Measurements from ENCODE around the gene C1orf35.

The C1orf35 gene

GRCh38 chr1:228102791-228103620 is at the start of gene C1orf35:
C1orf35 (minus strand) TSS chr1:228103325; CDS start chr1:228103227, 98 bp downstream.
- in situ Hi-C loops (cut with MboI; ENCODE audit: low sequenced_read_pairs): no loop called here

- in situ Hi-C loops (cut with MboI; ENCODE audit: low sequenced_read_pairs): no loop called here
Measured at GRCh38 chr1:228152918-228153258, 49.8 kb upstream of the C1orf35 start.

- in situ Hi-C loops (cut with MboI; ENCODE audit: low sequenced_read_pairs): no loop called here
Measured at GRCh38 chr1:228152097-228152917, 49.2 kb upstream of the C1orf35 start.

- in situ Hi-C loops (cut with MboI; ENCODE audit: low sequenced_read_pairs): no loop called here
Measured at GRCh38 chr1:228151180-228151925, 48.2 kb upstream of the C1orf35 start.

GRCh38 chr1:228150461-228151179 is 47.5 kb upstream of the C1orf35 start:
- in situ Hi-C loops (cut with MboI; ENCODE audit: low sequenced_read_pairs): no loop called here

GRCh38 chr1:228150120-228150460 is 47.0 kb upstream of the C1orf35 start:
- in situ Hi-C loops (cut with MboI; ENCODE audit: low sequenced_read_pairs): no loop called here

GRCh38 chr1:228149406-228150119 is 46.4 kb upstream of the C1orf35 start, which contains the start of gene GJC2:
GJC2 (plus strand) TSS chr1:228149930; CDS start chr1:228157759, 7,829 bp downstream.
- in situ Hi-C loops (cut with MboI; ENCODE audit: low sequenced_read_pairs): no loop called here

GRCh38 chr1:228148935-228149405 is 45.8 kb upstream of the C1orf35 start:
- in situ Hi-C loops (cut with MboI; ENCODE audit: low sequenced_read_pairs): no loop called here

- in situ Hi-C loops (cut with MboI; ENCODE audit: low sequenced_read_pairs): no loop called here
Measured at GRCh38 chr1:228148196-228148861, 45.2 kb upstream of the C1orf35 start.

GRCh38 chr1:228147768-228148167 is 44.6 kb upstream of the C1orf35 start:
- in situ Hi-C loops (cut with MboI; ENCODE audit: low sequenced_read_pairs): no loop called here

- in situ Hi-C loops (cut with MboI; ENCODE audit: low sequenced_read_pairs): no loop called here
Measured at GRCh38 chr1:228147151-228147693, 44.1 kb upstream of the C1orf35 start.

GRCh38 chr1:228146417-228147150 is 43.5 kb upstream of the C1orf35 start:
- in situ Hi-C loops (cut with MboI; ENCODE audit: low sequenced_read_pairs): no loop called here

GRCh38 chr1:228145463-228146416 is 42.6 kb upstream of the C1orf35 start:
- in situ Hi-C loops (cut with MboI; ENCODE audit: low sequenced_read_pairs): no loop called here

GRCh38 chr1:228144993-228145343 is 41.8 kb upstream of the C1orf35 start:
- in situ Hi-C loops (cut with MboI; ENCODE audit: low sequenced_read_pairs): no loop called here

GRCh38 chr1:228144193-228144992 is 41.3 kb upstream of the C1orf35 start:
- in situ Hi-C loops (cut with MboI; ENCODE audit: low sequenced_read_pairs): no loop called here

GRCh38 chr1:228143480-228144192 is 40.5 kb upstream of the C1orf35 start:
- in situ Hi-C loops (cut with MboI; ENCODE audit: low sequenced_read_pairs): no loop called here

Data from hTERT RPE-1 (cell line).